Measurements from ENCODE around the gene PLOD2.

PLOD2 gene

DNA sequence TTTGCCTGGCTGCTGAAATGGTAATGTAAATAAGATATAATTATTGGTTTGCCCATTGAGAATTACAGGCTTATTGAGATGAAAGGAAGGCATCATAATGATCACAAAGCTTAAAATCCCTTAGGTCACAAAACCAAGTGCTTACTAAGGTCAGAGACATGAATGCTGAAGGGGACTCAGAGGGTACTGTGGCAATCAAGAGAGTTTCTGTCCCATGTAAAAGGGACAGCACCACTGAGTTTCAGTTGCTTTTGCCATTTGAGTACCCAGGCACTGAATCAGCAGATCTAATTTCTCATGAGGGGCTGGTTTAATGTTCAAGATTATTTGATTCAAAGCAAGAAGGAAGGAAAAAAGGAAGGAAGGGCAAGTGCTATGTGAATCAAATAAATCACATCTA lies 127.0 kb downstream of the PLOD2 start:
- DNase-seq = no peak

DNA sequence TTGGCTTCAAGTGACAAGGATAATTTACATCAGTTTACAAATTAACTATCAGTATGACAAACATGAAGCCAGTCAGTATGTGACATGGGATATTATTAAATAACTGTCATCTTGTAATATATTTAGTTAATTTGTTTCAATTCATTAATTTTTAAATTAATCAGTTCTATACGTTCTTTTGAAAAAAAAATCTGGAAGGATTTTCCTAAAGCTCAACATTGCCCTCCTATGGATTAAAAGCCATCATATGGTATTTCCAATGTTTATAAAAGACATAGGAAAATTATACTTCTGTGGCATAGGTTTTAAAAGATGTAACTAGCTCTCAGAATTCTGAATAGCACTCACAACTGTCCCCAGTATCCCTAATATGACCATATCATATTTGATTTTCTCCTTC lies 134.4 kb downstream of the PLOD2 start:
- no peak for DNase-seq

DNA sequence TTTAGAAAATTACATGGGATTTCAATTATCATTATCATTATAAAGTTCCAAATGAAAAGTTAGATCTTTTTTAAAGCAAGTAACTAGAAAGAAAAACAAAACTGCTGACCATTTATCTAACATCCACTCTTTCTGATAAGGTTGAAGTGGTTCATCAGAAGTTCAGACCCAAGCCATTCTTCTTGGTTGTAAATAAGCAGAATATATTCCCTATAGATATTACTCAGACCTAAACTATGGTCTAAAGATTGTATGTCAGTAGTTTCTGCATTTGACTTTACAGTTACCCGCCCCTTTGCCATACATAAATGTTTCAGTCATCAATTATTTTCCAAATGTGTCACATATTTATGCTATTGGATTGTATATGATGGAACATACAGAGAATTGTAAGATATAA lies 136.7 kb downstream of the PLOD2 start:
- no peak for DNase-seq

DNA sequence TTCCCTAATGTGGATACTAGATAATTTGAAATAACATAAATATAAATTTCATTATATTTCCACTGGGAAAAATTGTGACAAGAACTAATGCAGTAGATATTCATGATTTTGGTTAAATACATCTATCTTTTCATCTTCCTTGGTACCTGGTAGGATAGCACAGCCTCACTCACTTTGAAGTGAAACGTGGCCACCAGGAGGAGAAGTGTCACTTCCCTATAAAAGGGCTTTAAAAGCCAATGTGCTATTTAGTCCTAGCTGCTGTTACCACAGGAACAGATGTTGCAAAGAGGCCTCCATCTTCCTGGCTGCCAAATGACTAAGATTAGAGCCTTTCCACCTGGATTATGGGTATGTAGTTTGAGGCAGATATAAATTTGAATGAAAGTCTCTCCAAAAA lies 140.0 kb downstream of the PLOD2 start:
- no peak for DNase-seq

DNA sequence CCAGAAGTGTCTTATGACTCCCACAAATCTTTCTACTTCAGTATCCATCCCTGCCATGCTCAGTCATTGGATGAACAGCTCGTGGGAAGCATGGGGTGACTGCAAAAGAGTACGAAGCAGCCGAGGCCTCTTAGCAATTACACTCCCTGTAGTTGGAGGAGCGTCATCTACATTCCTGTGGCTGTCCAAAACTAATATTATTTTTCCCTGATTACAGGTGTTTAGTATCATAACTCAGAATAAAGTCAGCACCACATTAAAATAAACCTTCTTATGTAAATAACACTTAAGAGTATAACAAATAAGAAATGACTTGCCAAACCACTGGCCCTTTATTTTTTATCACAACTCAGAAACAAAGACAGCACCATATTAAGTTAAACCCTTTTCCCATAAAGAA lies 141.5 kb downstream of the PLOD2 start:
- DNase-seq = no peak
